ENCODE data around the gene AGFG2. TPM values are rescaled to one million over a fixed set of nuclear protein-coding genes. Genes with fewer than 3 reads are reported as not detected.
A peak's percentile ranks its signal among the peaks of the same experiment; 100 is the strongest.

Gene AGFG2
- total RNA-seq, 1 experiment from 2014 or later: 45.6 TPM

- intact Hi-C loops (cut with micrococcal nuclease; ENCODE audit: unreplicated experiment): no loop called here
- Mint-ChIP-seq H3K27me3 (ENCODE audit: unreplicated experiment) (peaks cover 13% of the 10 kb centered on the region), H3K4me3 (ENCODE audit: low read depth, unreplicated experiment) (no peak overlapping the region), H3K27ac (ENCODE audit: unreplicated experiment) (no peak overlapping the region), H3K36me3 (ENCODE audit: insufficient read depth, unreplicated experiment) (peaks cover 11% of the 10 kb centered on the region), H3K4me1 (ENCODE audit: low read depth, unreplicated experiment) (no peaks in the 10 kb centered on the region), H3K9me3 (ENCODE audit: low read depth, unreplicated experiment) (no peaks in the 10 kb centered on the region)
- no peak for DNase-seq
- no TSS peak for BruUV-seq (replicated peaks)
- TF ChIP-seq, protein P1, sequence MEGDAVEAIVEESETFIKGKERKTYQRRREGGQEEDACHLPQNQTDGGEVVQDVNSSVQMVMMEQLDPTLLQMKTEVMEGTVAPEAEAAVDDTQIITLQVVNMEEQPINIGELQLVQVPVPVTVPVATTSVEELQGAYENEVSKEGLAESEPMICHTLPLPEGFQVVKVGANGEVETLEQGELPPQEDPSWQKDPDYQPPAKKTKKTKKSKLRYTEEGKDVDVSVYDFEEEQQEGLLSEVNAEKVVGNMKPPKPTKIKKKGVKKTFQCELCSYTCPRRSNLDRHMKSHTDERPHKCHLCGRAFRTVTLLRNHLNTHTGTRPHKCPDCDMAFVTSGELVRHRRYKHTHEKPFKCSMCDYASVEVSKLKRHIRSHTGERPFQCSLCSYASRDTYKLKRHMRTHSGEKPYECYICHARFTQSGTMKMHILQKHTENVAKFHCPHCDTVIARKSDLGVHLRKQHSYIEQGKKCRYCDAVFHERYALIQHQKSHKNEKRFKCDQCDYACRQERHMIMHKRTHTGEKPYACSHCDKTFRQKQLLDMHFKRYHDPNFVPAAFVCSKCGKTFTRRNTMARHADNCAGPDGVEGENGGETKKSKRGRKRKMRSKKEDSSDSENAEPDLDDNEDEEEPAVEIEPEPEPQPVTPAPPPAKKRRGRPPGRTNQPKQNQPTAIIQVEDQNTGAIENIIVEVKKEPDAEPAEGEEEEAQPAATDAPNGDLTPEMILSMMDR (IDR thresholded peaks at IDR 0.05; ENCODE audit: unreplicated experiment): no peak
- CTCF ChIA-PET: no interaction called here
Observed at GRCh38 chr7:100600730-100601038, 61.7 kb downstream of the AGFG2 start.

GRCh38 chr7:100602889-100603725, 64.1 kb downstream of the AGFG2 start:
- no peaks in the 10 kb centered on the region for H3K4me1 Mint-ChIP-seq (ENCODE audit: low read depth, unreplicated experiment)
- no peaks in the 10 kb centered on the region for H3K27me3 Mint-ChIP-seq (ENCODE audit: unreplicated experiment)
- CTCF ChIA-PET: interaction anchor here (0.6 kb wide), 1 partner anchor 272 kb away, joined by 8 read pairs; the partner anchor contains the start of gene SRRT
- intact Hi-C loops (cut with micrococcal nuclease; ENCODE audit: unreplicated experiment): no loop called here
- BruUV-seq (replicated peaks): no TSS peak
- H3K36me3 Mint-ChIP-seq (ENCODE audit: insufficient read depth, unreplicated experiment): peaks cover 11% of the 10 kb centered on the region
- TF ChIP-seq, protein P1 (IDR thresholded peaks at IDR 0.05; ENCODE audit: unreplicated experiment): no peak
- DNase-seq: no peak
- H3K27ac Mint-ChIP-seq (ENCODE audit: unreplicated experiment): no peak overlapping the region
- H3K4me3 Mint-ChIP-seq (ENCODE audit: low read depth, unreplicated experiment): no peak overlapping the region
- no peaks in the 10 kb centered on the region for H3K9me3 Mint-ChIP-seq (ENCODE audit: low read depth, unreplicated experiment)

DNA sequence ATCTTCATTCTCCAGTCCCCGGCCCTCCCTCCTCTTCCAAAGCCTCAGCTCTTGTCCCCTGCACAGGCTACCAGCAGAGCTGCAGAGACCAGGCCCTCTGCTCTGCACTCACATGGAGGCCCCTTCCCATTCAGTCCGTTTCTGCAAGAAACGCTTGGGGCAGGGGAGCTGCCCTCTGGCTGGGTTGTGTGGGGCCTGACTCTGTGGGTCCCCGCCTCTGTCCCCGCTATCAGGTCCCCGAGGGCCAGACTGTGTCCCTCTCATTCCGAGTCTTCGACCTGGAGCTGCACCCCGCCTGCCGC, 64.7 kb downstream of the AGFG2 start:
- no peaks in the 10 kb centered on the region for H3K9me3 Mint-ChIP-seq (ENCODE audit: low read depth, unreplicated experiment)
- no TSS peak for BruUV-seq (replicated peaks)
- CTCF ChIA-PET: interaction anchor here (0.6 kb wide), 1 partner anchor 271 kb away, joined by 8 read pairs; the partner anchor contains the start of gene SRRT
- DNase-seq: no peak
- intact Hi-C loops (cut with micrococcal nuclease; ENCODE audit: unreplicated experiment): no loop called here
- peak overlapping the region; percentile 74 for H3K4me3 Mint-ChIP-seq (ENCODE audit: low read depth, unreplicated experiment)
- H3K27ac Mint-ChIP-seq (ENCODE audit: unreplicated experiment): no peak overlapping the region
- no peaks in the 10 kb centered on the region for H3K27me3 Mint-ChIP-seq (ENCODE audit: unreplicated experiment)
- no peaks in the 10 kb centered on the region for H3K4me1 Mint-ChIP-seq (ENCODE audit: low read depth, unreplicated experiment)
- TF ChIP-seq, protein P1 (IDR thresholded peaks at IDR 0.05; ENCODE audit: unreplicated experiment): no peak
- peaks cover 11% of the 10 kb centered on the region for H3K36me3 Mint-ChIP-seq (ENCODE audit: insufficient read depth, unreplicated experiment)

DNA sequence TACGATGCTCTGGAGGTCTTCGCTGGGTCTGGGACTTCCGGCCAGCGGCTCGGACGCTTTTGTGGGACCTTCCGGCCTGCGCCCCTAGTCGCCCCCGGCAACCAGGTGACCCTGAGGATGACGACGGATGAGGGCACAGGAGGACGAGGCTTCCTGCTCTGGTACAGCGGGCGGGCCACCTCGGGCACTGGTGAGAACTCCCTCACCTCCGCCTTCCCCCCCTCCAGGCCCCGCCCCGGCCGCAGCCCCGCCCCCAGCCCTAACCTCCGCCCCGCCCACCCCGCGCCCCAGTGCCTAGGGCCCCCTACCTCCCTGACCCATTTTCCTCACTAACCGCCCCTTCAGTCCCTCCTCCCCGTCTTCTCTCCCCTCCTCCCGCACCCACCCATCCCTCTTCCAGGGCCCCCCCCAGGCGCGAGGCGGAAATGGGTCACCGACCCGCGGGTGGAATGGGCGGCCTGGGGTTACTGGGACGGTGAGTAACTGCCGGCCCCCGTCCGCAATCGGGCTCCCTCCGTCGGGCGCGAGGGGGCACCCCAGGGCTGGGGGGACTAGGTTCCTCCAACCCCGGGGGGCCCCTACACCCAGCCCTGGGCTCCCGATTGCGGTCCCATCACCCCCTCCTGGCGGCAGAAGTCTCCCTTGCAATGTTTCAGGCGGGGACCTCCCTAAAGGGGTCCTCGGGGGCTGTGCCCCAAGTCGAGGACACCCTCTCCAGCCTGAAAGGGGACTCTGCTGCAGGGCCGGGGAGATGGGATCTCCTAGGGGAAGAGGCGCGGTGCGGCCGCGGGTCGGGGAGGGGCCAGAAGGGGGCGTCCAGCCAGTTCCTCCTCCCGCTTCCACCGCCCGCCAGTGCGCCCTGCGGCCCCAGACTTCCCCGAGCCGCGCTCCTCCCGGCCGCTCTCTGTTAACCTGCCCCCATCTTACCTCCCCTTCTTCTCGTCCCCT, 65.3 kb downstream of the AGFG2 start:
- Mint-ChIP-seq H3K4me1 (ENCODE audit: low read depth, unreplicated experiment) (no peaks in the 10 kb centered on the region), H3K9me3 (ENCODE audit: low read depth, unreplicated experiment) (no peaks in the 10 kb centered on the region), H3K27ac (ENCODE audit: unreplicated experiment) (no peak overlapping the region), H3K4me3 (ENCODE audit: low read depth, unreplicated experiment) (peak overlapping the region; percentile 74), H3K36me3 (ENCODE audit: insufficient read depth, unreplicated experiment) (peaks cover 11% of the 10 kb centered on the region), H3K27me3 (ENCODE audit: unreplicated experiment) (no peaks in the 10 kb centered on the region)
- TF ChIP-seq, protein P1 (IDR thresholded peaks at IDR 0.05; ENCODE audit: unreplicated experiment): peak; percentile 55
- intact Hi-C loops (cut with micrococcal nuclease; ENCODE audit: unreplicated experiment): no loop called here
- DNase-seq: peak; percentile 77
- CTCF ChIA-PET: no interaction called here
- no TSS peak for BruUV-seq (replicated peaks)

All from Calu3 (cell line).